GM23248 (cell line): ENCODE results near the gene LDB1. TPM values are rescaled to one million over a fixed set of nuclear protein-coding genes. Genes with fewer than 3 reads are reported as not detected.
A peak's percentile ranks its signal among the peaks of the same experiment; 100 is the strongest.

Experiments
- DNase-seq: peaks from one replicate; pipeline ENCODE4 v3.0.0-alpha.2; 2015
- H2AFZ ChIP-seq: fragments of 200-600 bp; sonication (generic); 2 replicates; pipeline ENCODE4 v1.6.1; 2016; ENCODE audit warnings: antibody characterized with exemption
- H3F3A ChIP-seq: fragments of 200-600 bp; sonication (generic); 2 replicates; pipeline ENCODE4 v1.6.1; 2016; ENCODE audit warnings: mild to moderate bottlenecking, antibody characterized with exemption, mixed run types; ENCODE audit not compliant: insufficient read depth
- H3K27ac ChIP-seq: fragments of 200-600 bp; sonication (generic); 2 replicates; pipeline ENCODE4 v1.5.1; 2016; ENCODE audit warnings: mild to moderate bottlenecking
- H3K27me3 ChIP-seq: fragments of 200-600 bp; sonication (generic); replicated peaks from 2 replicates; pipeline ENCODE4 v1.6.1; 2016; ENCODE audit warnings: mild to moderate bottlenecking; ENCODE audit not compliant: insufficient read depth
- H3K36me3 ChIP-seq: fragments of 200-600 bp; sonication (generic); 2 replicates; pipeline ENCODE4 v1.6.1; 2016; ENCODE audit warnings: low read depth, mild to moderate bottlenecking
- H3K4me1 ChIP-seq: fragments of 200-600 bp; sonication (generic); 2 replicates; pipeline ENCODE4 v1.6.1; 2016; ENCODE audit warnings: mild to moderate bottlenecking; ENCODE audit not compliant: insufficient read depth
- H3K4me2 ChIP-seq: fragments of 200-600 bp; sonication (generic); one replicate; pipeline ENCODE4 v1.6.1; 2016; ENCODE audit warnings: mild to moderate bottlenecking; ENCODE audit not compliant: unreplicated experiment
- H3K4me3 ChIP-seq: fragments of 200-600 bp; sonication (generic); 2 replicates; pipeline ENCODE4 v1.5.1; 2016; ENCODE audit warnings: mild to moderate bottlenecking
- H3K79me2 ChIP-seq: fragments of 200-600 bp; sonication (generic); 2 replicates; pipeline ENCODE4 v1.6.1; 2016; ENCODE audit warnings: mild to moderate bottlenecking; ENCODE audit not compliant: insufficient read depth
- H3K9ac ChIP-seq: fragments of 200-600 bp; sonication (generic); 2 replicates; pipeline ENCODE4 v1.6.1; 2016; ENCODE audit warnings: mild to moderate bottlenecking
- H3K9me2 ChIP-seq: fragments of 200-600 bp; sonication (generic); 2 replicates; pipeline ENCODE4 v1.6.1; 2016; ENCODE audit warnings: mixed run types, mild to moderate bottlenecking, moderate library complexity; ENCODE audit not compliant: insufficient read depth
- H3K9me3 ChIP-seq: fragments of 200-600 bp; sonication (generic); one replicate; pipeline ENCODE4 v1.6.1; 2017; ENCODE audit warnings: low read depth
- H4K20me1 ChIP-seq: fragments of 200-600 bp; sonication (generic); 2 replicates; pipeline ENCODE4 v1.6.0; 2016; ENCODE audit not compliant: insufficient read depth
- EZH2 ChIP-seq: fragments of 200-600 bp; sonication (generic); IDR thresholded peaks from 2 replicates; pipeline ENCODE4 v1.6.1; 2018; ENCODE audit warnings: antibody characterized with exemption, mild to moderate bottlenecking; ENCODE audit not compliant: insufficient read depth, poor library complexity, severe bottlenecking
- EZH2phosphoT487 ChIP-seq: fragments of 200-600 bp; sonication (generic); IDR thresholded peaks from 2 replicates; pipeline ENCODE4 v1.6.1; 2018; ENCODE audit warnings: antibody characterized with exemption, moderate library complexity, mild to moderate bottlenecking, low read depth; ENCODE audit not compliant: insufficient read depth
- WGBS, 2 experiments: methylation state at CpG; one replicate each; pipeline ENCODE4 v1.1.6; 2015 to 2017; ENCODE audit warnings: low lambda C conversion rate in 2 of 2, low coverage in 1 of 2; ENCODE audit errors: missing lambda C conversion rate in 2 of 2; 5-methylcytosine and 5-hydroxymethylcytosine counted together
- in situ Hi-C: fragments of 300-500 bp; cut with MboI; formaldehyde crosslinking; loops from 2 replicates; pipeline ENCODE4 v1.15.0; 2020
- polyA plus RNA-seq: library from polyadenylated mRNA; unstranded; fragments of >200 nt; fragmentation: Nextera tagmentation; extraction: Ambion mirVana; gene quantifications from 2 replicates; pipeline ENCODE4 v1.2.1, GENCODE V29; 2016
- total RNA-seq: library from RNA; depleted of rRNA; stranded (reverse); fragments of >200 nt; shearing (Covaris generic); gene quantifications from 2 replicates; pipeline ENCODE4 v1.2.3, GENCODE V29; 2014

The LDB1 gene
- total and polyA plus RNA-seq, 2 experiments from 2014 or later: 5.0 to 28.1 TPM

DNA sequence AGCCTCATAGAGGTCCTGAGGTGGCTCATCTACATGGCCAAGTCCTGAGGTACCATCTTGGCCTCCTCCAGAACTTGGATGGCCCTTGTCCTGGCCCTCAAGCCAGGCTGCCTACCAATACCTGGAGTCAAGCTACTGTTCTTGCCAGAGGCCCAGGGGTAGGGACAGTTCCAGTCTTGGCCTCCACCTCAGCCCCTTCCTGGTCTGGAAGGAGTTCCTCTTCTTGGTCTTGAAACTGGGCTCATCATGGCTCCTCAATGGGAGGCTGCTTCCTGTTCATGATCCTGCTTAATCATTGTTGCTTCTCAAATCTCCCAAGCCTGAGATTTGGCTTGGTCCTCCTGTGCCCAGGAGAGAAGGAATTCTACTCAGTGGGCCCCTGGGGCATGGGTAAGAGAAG, 51.1 kb downstream of the LDB1 start:
- Histone ChIP-seq H3K79me2 (peaks cover 45% of the 10 kb centered on the region), H3K27me3 (no peaks in the 10 kb centered on the region), H3K4me1 (peaks cover 9% of the 10 kb centered on the region), H3F3A (no peaks in the 10 kb centered on the region), H4K20me1 (no peaks in the 10 kb centered on the region), H3K36me3 (no peaks in the 10 kb centered on the region), H3K9me3 (no peaks in the 10 kb centered on the region), H3K9me2 (no peaks in the 10 kb centered on the region), H3K4me2 (no peak overlapping the region), H3K27ac (no peak overlapping the region), H2AFZ (no peak overlapping the region), H3K9ac (no peak overlapping the region), H3K4me3 (no peak overlapping the region)
- in situ Hi-C loops: no loop called here
- no peak for TF ChIP-seq EZH2
- TF ChIP-seq EZH2phosphoT487: no peak
- DNase-seq: no peak

GRCh38 chr10:102068216-102068615, 52.0 kb downstream of the LDB1 start:
- 7 to 14% methylated on average over 1 of the region's 1 CpG for WGBS, 2 experiments
- H3K9ac ChIP-seq: no peak overlapping the region
- no peaks in the 10 kb centered on the region for H3K36me3 ChIP-seq
- in situ Hi-C loops: no loop called here
- H4K20me1 ChIP-seq: no peaks in the 10 kb centered on the region
- DNase-seq: peak; percentile 37
- H3K9me3 ChIP-seq: no peaks in the 10 kb centered on the region
- no peaks in the 10 kb centered on the region for H3K9me2 ChIP-seq
- H3K4me3 ChIP-seq: no peak overlapping the region
- no peaks in the 10 kb centered on the region for H3F3A ChIP-seq
- no peak overlapping the region for H3K27ac ChIP-seq
- H3K27me3 ChIP-seq: no peaks in the 10 kb centered on the region
- H3K4me2 ChIP-seq: peak overlapping the region; percentile 0
- TF ChIP-seq EZH2 (no peak), EZH2phosphoT487 (no peak)
- H3K4me1 ChIP-seq: peaks cover 9% of the 10 kb centered on the region
- H3K79me2 ChIP-seq: peaks cover 45% of the 10 kb centered on the region
- H2AFZ ChIP-seq: no peak overlapping the region

- Histone ChIP-seq H3K9me3 (no peaks in the 10 kb centered on the region), H3K9ac (peak overlapping the region; percentile 88; the same call in 1 of the 2 replicates), H3K4me1 (peaks cover 9% of the 10 kb centered on the region), H2AFZ (no peak overlapping the region), H3K9me2 (no peaks in the 10 kb centered on the region), H3K4me2 (peak overlapping the region; percentile 0), H4K20me1 (no peaks in the 10 kb centered on the region), H3K27me3 (no peaks in the 10 kb centered on the region), H3K79me2 (peaks cover 45% of the 10 kb centered on the region), H3K27ac (no peak overlapping the region), H3F3A (no peaks in the 10 kb centered on the region), H3K4me3 (peak overlapping the region; percentile 76), H3K36me3 (no peaks in the 10 kb centered on the region)
- TF ChIP-seq EZH2phosphoT487: no peak
- no peak for TF ChIP-seq EZH2
- no peak for DNase-seq
- 73 to 79% methylated on average over 13 to 18 of the region's 18 CpGs for WGBS, 2 experiments
- in situ Hi-C loops: no loop called here
Measured at GRCh38 chr10:102067091-102067916, 52.9 kb downstream of the LDB1 start.

DNA sequence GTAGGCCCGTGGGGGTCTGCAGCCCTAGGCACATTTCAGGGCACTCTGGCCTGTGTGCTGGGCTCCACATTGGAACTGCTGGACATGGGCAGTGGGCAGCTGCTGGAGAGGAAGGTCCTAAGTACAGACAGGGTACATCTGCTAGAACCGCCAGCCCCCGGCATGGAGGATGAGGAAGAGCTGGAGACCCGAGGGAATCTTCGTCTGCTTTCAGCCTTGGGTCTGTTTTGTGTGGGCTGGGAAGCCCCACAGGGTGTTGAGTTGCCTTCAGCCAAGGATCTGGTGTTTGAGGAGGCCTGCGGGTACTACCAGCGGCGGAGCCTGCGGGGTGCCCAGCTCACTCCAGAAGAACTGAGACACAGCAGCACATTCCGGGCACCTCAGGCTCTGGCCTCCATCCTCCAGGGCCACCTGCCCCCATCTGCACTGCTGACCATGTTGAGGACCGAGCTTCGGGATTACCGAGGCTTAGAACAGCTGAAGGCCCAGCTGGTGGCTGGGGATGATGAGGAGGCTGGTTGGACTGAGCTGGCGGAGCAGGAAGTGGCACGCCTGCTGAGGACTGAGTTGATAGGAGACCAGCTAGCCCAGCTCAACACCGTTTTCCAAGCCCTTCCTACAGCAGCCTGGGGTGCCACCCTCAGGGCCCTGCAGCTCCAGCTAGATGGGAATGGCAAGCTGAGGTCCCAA, 53.6 kb downstream of the LDB1 start:
- no peak for TF ChIP-seq EZH2
- TF ChIP-seq EZH2phosphoT487: no peak
- in situ Hi-C loops: no loop called here
- DNase-seq: peak; percentile 34

More for the DNA sequence above, 53.6 kb downstream of the LDB1 start:
- no peak overlapping the region for H3K27ac ChIP-seq
- no peak overlapping the region for H2AFZ ChIP-seq
- H3K9me2 ChIP-seq: no peaks in the 10 kb centered on the region
- H3K27me3 ChIP-seq: no peaks in the 10 kb centered on the region
- H3K4me3 ChIP-seq: peak overlapping the region; percentile 76
- WGBS, 2 experiments: 68 to 70% methylated on average over 16 of the region's 16 CpGs
- H3K9ac ChIP-seq: peak overlapping the region; percentile 88
- no peaks in the 10 kb centered on the region for H3K9me3 ChIP-seq
- peak overlapping the region; percentile 83 for H3K4me2 ChIP-seq
- H3K36me3 ChIP-seq: no peaks in the 10 kb centered on the region
- peaks cover 45% of the 10 kb centered on the region for H3K79me2 ChIP-seq
- no peaks in the 10 kb centered on the region for H4K20me1 ChIP-seq
- H3F3A ChIP-seq: no peaks in the 10 kb centered on the region
- peaks cover 9% of the 10 kb centered on the region for H3K4me1 ChIP-seq
